Mucosa of gallbladder (tissue), 1 donor: ENCODE measurements around the gene MPIG6B. TPM values are rescaled to one million over a fixed set of nuclear protein-coding genes. Genes with fewer than 3 reads are reported as not detected.

ENCODE experiments used
- DNase-seq: peaks from one replicate; pipeline ENCODE4 v3.0.0-alpha.2; 2020; ENCODE audit warnings: low spot score
- total RNA-seq: library from RNA; stranded (reverse); gene quantifications from one replicate; pipeline ENCODE4 v1.2.1, GENCODE V29; 2021
- donor health status: DM: no; HTN: no; CAD: no.

The MPIG6B gene
- total RNA-seq, 1 donor from 2014 or later: 0.37 TPM

GRCh38 chr6:31737315-31737990, 14.3 kb downstream of the MPIG6B start:
- DNase-seq: no peak

- peak; percentile 82 for DNase-seq
Observed at GRCh38 chr6:31737991-31738979, 15.1 kb downstream of the MPIG6B start.

GRCh38 chr6:31739639-31740396, 16.6 kb downstream of the MPIG6B start, which contains the start of gene MSH5:
MSH5 (plus strand) TSS chr6:31740005; CDS start chr6:31740467, 462 bp downstream.
- DNase-seq: peak; percentile 99

GRCh38 chr6:31740397-31741223, 17.4 kb downstream of the MPIG6B start:
- DNase-seq: no peak

- DNase-seq: no peak
Observed at GRCh38 chr6:31741815-31742214, 18.6 kb downstream of the MPIG6B start.

- no peak for DNase-seq
Observed at GRCh38 chr6:31742894-31743293, 19.7 kb downstream of the MPIG6B start.

GRCh38 chr6:31744422-31744821, 21.2 kb downstream of the MPIG6B start:
- DNase-seq: no peak

GRCh38 chr6:31749301-31750036, 26.3 kb downstream of the MPIG6B start:
- DNase-seq: no peak

GRCh38 chr6:31750411-31751022, 27.3 kb downstream of the MPIG6B start:
- no peak for DNase-seq

GRCh38 chr6:31752739-31753319, 29.7 kb downstream of the MPIG6B start:
- no peak for DNase-seq

- DNase-seq: no peak
Observed at GRCh38 chr6:31758281-31758680, 35.1 kb downstream of the MPIG6B start.

- DNase-seq: no peak
Observed at GRCh38 chr6:31760790-31761189, 37.6 kb downstream of the MPIG6B start.

GRCh38 chr6:31761343-31761742, 38.2 kb downstream of the MPIG6B start:
- no peak for DNase-seq

- no peak for DNase-seq
Observed at GRCh38 chr6:31762356-31762755, 39.2 kb downstream of the MPIG6B start, which contains the start of gene SAPCD1. SAPCD1 (plus strand) TSS chr6:31762656; CDS start chr6:31763055, 399 bp downstream.

- no peak for DNase-seq
Observed at GRCh38 chr6:31762878-31763618, 39.9 kb downstream of the MPIG6B start.

GRCh38 chr6:31763619-31763940, 40.4 kb downstream of the MPIG6B start:
- DNase-seq: no peak

- no peak for DNase-seq
Observed at GRCh38 chr6:31764198-31764597, 41.0 kb downstream of the MPIG6B start.

GRCh38 chr6:31765559-31765909, 42.4 kb downstream of the MPIG6B start:
- no peak for DNase-seq
